Left cardiac atrium (tissue), 4 donors: ENCODE results near the gene PTPRZ1. TPM values are rescaled to one million over a fixed set of nuclear protein-coding genes. Genes with fewer than 3 reads are reported as not detected.

Experiments used
- ATAC-seq, 2 donors: fragments of 200-7000 bp; cut with Tn5 transposase; one replicate each; pipeline ENCODE4 v1.9.1; 2020; ENCODE audit warnings: mild to moderate bottlenecking in 2 of 2, moderate library complexity in 2 of 2
- DNase-seq: peaks from one replicate; pipeline ENCODE4 v3.0.0-alpha.2; 2020
- intact Hi-C, 2 donors: fragments of 100-400 bp; cut with DNase I; formaldehyde crosslinking; loops; one replicate each; pipeline versions ENCODE4 v1.14.1 to v1.15.1; 2022 to 2023
- total RNA-seq, 2 donors: library from RNA; stranded (reverse); fragmentation: NEBNext Ultra II Directional; extraction: Animal tissue kit (Norgen Biotek cat#: 25700); gene quantifications; one replicate each; pipeline ENCODE4 v1.2.1, GENCODE V29; 2021
- donor health status: DM: no; HTN: yes; CAD: no.
- donor health status: DM: no; HTN: yes; CAD: no; lungs with severe emphysema.
- donor health status: DM: yes; HTN: yes; CAD: no.
- donor health status: Dilated cardiomyopathy.

PTPRZ1 gene
- total RNA-seq, 2 donors from 2014 or later: 0.88 to 2.1 TPM

DNA sequence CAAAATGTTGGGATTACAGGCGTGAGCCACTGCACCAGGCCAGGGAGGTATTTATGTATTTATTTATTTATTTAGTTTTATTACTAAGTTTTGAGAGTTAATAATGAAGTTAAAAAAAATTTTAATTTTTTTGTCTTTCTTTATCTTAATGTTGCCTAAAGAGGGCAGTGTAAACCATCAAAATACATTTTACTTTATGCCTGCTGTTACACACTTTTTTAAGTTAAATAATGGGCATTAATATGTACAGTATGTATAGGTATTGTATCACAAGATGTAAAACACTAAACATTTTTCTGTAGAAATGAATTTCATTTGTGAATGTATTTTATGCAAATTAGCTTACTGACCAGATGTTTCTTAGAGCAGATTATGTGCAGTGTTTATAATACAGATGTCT, 141.7 kb downstream of the PTPRZ1 start:
- intact Hi-C loops: no loop called here
- DNase-seq (no peak), ATAC-seq (no peak)

DNA sequence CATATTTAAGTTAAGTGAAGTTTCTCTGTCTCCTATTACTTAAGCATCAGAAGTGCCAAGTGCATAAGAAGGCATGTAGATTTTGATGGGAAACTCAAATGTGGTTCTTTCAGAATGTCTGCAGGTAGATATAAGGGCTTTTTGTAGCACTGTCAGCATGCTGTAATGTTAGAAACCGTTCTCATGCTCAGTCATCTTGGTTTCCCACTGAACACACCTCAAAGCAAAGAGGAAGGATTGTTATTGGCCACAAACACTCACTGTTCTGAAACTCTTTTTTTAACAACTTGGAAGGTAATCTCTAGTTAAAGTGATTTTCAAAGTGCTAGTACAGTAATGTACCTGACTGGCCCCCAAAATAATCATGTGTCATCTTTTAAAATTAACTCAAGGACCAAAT, 145.1 kb downstream of the PTPRZ1 start:
- intact Hi-C loops: no loop called here
- DNase-seq (no peak), ATAC-seq (no peak)

DNA sequence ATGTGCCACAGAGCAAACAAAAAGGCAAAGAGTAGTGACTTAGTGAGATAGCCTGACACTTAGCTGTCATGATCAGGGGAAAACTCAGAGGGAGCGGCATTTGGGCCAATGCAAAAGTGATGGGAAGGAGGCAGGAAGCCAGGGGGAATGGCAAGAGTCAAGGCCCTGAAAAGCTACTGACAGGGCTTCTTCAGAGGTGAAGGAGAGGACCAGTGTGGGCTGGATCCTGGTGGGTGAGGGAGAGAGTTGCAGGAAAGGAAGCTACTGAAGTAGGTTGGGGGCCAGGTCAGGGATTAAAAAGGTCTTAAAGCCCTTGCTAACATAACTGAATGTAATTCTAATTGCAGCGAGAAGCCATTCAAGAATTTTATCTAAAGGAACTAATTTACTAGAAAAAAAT, 154.1 kb downstream of the PTPRZ1 start:
- DNase-seq (no peak), ATAC-seq (no peak)
- intact Hi-C loops: no loop called here

DNA sequence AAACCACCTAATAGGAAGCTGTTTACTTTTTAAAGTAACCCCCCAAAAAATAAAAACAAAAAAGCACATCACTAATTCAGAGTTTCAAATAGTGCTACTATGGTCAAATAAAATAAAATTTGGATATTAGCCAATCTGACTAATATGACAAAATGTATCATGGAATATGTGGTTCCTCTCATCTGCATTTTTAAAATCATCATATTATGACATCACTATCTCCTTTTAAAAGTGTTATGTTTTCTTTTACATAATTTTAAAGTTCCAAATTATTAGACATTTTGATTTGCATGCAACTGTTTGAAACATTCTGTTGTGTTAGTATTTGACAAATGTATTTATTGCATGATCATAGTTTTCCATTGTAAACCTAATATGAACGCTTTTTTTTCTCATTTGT, 160.7 kb downstream of the PTPRZ1 start:
- ATAC-seq (no peak), DNase-seq (no peak)
- intact Hi-C loops: no loop called here

DNA sequence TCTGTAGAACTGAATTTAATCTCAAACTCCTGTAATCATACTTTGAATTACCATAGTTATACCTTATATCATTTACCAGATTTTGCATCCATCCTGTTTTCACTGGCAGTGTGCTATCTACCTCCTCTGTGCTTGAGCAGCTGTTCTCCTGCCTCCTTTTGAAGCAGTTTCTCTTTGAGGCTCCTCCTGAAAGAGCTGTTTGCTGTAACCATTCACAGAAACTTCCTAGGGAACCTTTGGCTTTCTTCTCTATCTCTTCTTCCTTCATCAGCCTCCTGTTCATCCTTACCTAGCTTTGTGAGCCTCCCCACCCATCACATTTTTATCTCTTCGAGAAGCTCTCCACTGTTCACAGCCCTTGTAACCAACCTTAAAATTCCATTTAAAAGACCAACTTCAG, 162.9 kb downstream of the PTPRZ1 start:
- DNase-seq (no peak), ATAC-seq (no peak)
- intact Hi-C loops: no loop called here

DNA sequence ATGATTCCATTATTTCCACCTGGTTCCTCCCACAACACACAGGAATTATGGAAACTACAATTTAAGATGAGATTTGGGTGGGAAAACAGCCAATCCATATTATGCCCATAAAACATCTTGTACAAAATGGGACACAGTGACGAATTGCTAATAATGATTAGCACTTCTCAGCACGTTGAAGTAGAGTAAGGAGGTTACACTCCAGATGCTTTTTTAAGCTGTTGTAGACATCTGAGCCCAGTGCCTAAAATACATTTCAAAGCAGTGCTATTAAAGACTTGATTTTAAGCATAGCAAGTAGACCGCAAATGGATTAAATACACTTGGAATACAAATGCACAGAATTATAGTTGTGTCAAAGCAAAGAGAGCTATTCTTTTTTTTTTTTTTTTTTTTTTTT, 165.2 kb downstream of the PTPRZ1 start:
- intact Hi-C loops: no loop called here
- ATAC-seq (no peak), DNase-seq (no peak)

DNA sequence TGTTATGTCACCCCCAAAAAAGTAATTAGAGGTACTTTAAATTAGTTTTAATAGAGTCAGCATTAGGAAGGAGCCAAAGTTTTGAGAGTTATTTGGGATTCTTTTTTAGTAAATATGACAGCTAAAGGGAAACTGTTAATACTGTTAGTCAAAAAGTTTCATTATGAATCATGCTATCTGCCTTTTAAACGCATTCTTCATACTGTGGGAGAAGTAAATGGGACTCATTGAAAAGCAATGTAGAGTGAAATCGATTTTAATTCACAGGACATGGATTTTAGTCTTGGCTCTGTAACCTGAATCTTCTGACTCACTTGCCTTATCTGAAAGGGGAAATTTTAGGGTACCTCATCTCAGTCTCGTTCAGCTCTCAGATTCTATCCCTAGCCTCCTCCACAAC, 165.9 kb downstream of the PTPRZ1 start:
- no peak for DNase-seq
- intact Hi-C loops: no loop called here
- no peak for ATAC-seq

DNA sequence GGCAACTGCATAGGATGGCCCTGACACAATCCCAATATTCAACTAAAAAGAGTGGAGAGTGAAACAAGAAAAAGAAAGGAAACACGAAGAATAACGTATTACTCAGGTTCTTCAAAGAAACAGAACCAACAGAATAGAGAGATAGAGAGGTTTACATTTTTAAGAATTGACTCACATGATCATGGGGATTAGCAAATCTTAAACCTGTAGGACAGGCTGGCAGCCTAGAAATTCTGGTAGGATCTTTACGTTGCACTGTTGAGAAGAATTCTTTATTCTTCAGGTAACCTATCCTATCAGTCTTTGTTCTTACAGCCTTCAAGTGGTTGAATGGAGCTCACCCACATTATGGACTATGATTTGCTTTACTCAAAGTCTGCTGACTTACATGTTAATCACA, 167.2 kb downstream of the PTPRZ1 start:
- ATAC-seq (no peak), DNase-seq (no peak)
- intact Hi-C loops: no loop called here

DNA sequence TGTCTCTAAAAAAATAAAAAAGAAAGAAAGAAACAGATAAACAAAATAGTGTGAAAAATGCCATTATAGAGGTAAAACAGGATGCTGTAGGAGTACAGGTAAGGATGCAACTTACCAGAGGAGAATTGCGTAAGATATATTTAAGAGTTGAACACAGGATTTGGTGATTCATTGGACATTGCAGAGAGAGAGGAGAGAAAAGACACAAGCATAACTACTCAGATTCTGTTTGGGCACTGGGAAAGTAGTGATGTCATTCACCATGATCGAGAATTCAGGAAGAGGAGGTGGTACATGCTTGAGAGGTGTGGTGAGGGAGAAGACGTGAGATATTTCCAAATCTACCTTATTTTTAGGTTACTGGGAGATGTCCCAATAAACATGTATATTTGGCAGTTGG, 173.4 kb downstream of the PTPRZ1 start:
- intact Hi-C loops: no loop called here
- no peak for DNase-seq
- no peak for ATAC-seq

DNA sequence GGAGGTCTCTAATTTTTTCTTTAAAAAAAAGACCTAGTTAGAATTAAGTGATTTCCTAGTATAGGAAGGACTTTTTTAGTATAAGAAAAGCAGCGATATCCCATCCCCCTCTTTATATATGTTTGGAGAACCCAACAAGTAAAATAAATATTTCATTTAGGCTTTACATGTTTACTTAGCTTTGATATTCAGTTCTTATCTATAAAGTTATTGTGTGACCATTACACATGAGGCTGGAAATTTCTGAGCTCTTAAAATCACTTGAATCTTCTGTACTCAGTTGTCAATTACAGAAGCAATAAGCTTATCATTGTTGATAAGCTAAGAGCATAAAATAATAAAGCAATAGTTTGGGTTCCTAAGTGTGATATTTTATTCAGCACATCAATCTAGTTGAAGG, 181.4 kb downstream of the PTPRZ1 start:
- ATAC-seq (no peak), DNase-seq (no peak)
- intact Hi-C loops: no loop called here

DNA sequence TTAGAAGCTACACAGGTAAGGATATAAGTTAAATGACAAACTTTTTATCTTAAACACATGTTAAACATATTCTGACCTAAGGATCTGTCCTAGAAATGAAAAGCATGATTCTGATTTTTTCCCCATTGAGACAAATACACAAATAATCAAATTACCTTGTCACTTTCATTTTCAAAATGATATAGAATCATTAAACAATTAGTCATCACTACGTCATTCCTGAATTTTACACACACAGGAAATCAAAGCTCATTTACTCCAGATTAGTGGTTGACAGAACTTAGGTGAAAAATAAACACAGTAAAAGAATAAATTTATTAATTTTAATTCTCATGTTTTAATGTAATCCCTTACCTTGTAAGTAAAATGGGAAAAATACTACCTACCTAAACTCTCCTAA, 182.1 kb downstream of the PTPRZ1 start:
- intact Hi-C loops: no loop called here
- DNase-seq (no peak), ATAC-seq (no peak)

DNA sequence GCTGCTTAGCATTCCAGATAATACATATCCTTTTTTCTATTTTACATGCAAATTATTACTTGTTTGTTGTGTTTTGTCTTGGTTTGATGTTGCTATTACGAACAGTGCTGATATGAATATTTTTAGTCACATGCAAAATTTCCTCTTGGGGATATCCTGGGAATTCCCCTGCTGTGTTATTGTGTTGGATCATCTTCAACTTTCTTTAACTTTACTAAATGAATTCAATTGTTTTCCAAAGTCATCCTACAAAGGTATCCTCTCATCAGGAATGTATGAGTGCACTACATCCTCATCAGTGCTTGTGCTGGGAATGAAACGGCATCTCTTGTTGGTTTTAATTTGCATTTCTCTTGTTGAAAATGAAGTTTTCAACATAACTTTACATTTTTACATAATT, 184.0 kb downstream of the PTPRZ1 start:
- ATAC-seq: no peak
- DNase-seq: no peak
- intact Hi-C loops: no loop called here

DNA sequence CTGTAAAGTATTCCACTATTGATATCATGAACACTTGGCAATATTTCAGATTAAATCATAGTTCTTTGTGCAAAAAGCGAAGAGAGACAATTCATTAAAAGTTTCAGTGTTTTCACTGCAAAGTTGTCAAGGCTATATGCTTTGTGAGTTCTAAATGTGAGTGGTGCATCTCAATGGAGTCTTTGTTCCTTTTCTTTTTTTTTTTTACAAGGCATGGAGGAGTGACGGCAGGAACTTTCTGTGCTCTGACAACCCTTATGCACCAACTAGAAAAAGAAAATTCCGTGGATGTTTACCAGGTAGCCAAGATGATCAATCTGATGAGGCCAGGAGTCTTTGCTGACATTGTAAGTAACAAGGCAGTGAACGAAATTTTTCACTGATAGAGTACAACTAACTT, 186.6 kb downstream of the PTPRZ1 start:
- ATAC-seq: no peak
- intact Hi-C loops: no loop called here

DNA sequence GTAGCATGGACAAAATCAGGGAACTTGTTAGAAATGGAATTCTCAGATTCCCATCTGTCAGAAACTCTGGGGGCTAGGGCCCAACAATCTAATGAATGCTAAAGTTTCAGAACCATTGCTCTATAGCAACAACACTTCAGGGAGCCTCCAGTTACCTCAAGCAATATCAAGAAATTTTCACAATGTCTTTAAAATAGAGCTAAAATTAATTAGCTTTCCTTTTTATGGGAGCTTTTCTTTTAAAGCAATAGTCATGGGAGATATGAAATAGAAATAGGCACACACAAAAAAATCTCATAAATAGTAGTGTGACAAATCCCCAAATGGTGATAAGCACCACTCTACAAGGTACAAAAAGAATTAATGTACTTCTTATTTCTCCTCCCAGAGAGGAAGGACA, 190.2 kb downstream of the PTPRZ1 start:
- DNase-seq: no peak
- intact Hi-C loops: no loop called here
- ATAC-seq: no peak

More for the DNA sequence above, 186.6 kb downstream of the PTPRZ1 start:
- DNase-seq: no peak

DNA sequence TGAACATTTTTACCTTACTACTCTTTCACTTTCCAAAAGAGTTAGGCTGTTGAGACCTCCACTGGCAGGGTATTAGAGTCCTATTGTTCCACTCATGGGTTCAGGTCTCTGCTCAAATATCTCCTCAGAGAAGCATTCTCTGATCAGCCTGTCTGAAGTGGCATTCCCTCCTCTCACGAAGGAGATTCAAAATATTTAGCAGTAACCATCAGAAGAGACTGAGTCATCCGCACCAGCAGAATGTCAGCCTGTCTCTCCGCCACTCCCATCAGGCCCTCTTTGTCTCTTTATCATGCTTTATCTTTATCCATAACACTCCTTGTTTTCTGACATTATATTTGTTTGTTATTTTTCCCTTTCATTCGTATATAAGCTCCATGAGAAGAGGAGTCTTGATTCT, 192.0 kb downstream of the PTPRZ1 start:
- intact Hi-C loops: no loop called here
- ATAC-seq: no peak
- DNase-seq: no peak

DNA sequence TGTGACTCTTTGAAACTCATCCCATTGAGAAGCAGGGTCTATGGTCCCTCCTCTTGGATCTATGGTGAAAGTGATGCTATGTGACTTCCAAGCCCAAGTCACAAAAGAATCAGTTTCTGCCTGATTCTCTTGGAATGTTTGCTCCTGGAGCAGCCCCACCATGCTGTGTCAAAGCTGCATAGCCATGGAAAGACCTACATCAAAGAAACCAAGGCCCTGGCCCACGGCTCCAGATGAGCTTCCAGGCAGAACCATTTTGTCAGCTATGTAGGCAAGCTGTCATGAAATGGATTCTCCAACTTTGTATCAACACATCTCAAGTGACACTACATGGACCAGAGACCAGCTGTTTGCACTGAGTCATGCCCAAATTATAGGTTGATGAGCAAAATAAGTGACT, 194.1 kb downstream of the PTPRZ1 start:
- ATAC-seq (no peak), DNase-seq (no peak)
- intact Hi-C loops: no loop called here

DNA sequence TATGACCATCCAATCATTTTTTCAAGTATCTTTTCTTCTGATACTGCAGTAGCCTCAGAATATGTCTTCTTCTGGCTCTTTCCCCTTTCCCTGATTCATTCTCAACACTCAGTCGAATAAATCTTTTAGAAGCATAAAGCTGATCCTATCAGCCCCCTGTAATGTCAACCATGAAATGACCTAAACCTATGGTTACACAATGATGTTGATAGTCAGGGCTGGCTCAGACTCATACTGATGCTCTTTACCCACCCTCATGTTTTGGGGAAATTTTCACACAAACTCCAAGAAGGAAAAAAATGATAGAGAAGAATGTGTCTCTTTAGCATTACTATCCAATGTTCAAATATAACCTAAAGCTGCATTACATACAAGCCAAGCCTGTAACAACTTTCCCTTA, 195.1 kb downstream of the PTPRZ1 start:
- ATAC-seq (no peak), DNase-seq (no peak)
- intact Hi-C loops: no loop called here

DNA sequence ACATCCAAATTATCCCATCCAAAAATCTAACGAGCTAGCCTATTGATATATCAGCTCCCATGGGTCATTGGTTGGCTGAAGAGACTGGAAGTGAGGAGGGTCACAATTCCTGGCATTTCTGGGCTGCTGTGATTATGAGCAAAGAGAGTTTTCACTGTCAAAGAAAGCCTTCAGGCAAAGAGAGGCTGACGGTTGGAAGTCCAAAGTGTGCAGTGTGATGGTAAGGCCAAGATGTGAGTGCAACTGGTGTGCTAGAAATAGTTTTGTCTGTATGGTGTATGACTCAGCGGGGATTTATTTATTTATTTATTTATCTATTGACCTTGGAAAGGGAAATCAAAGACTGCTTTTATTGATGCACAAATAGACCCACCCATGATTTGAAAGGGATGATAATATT, 196.0 kb downstream of the PTPRZ1 start:
- ATAC-seq (no peak), DNase-seq (no peak)
- intact Hi-C loops: no loop called here

DNA sequence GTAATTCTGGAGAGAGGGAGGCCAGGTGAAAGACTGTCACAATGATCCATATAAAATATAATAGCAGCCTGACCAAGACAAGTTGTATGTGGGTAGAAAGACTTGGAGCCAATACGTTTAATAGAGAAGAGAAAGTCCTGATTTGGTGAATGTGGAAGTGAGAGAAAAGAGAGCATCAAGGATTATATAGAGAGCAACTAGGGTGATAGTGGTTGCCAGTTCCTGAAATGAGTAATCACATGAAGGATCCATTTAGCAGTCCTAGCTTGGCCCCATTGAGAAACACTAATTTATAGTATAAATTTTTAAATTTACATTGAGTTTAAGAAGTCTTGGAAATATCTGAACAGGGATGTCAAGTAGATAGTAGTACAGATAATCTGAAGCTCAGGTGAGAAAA, 197.1 kb downstream of the PTPRZ1 start:
- DNase-seq: no peak
- intact Hi-C loops: no loop called here

DNA sequence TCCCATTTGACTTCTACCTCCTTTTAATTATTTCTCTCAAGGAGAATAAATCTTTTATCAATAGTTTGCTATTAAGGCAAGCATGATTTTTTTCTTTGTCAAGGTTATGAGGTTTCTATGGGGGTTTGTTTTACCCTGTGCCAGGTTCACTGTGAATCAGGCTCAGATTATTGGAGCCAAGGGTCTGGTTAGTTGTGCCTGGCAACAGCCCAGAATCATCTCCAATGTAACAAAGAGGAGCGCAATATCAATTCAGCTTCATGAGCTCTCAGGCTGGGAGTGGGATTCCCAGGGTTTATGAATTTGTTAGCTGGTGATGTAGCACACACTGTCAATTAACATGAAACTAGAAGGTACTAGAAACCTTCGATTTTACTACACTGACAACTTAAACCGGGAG, 197.9 kb downstream of the PTPRZ1 start:
- DNase-seq (no peak), ATAC-seq (no peak)
- intact Hi-C loops: no loop called here

More for the DNA sequence above, 197.1 kb downstream of the PTPRZ1 start:
- no peak for ATAC-seq

DNA sequence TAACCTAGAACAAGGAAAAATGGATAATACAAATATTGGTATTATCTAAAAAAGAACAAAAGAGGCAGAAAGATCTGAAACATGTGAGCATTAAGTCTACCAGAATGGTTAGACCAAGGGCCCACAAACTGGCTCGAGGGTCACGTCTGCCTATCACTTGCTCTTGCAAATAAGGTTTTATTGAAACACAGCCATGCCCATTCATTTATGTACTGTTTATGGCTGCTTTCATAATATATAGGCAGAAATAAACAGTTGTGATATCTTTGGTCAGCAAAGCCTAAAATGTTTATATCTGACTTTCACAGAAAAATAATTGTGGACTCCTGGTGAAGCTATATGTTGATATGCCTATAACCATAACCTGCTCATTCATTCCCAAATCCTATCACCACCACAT, 199.3 kb downstream of the PTPRZ1 start:
- ATAC-seq: no peak
- intact Hi-C loops: no loop called here
- no peak for DNase-seq

DNA sequence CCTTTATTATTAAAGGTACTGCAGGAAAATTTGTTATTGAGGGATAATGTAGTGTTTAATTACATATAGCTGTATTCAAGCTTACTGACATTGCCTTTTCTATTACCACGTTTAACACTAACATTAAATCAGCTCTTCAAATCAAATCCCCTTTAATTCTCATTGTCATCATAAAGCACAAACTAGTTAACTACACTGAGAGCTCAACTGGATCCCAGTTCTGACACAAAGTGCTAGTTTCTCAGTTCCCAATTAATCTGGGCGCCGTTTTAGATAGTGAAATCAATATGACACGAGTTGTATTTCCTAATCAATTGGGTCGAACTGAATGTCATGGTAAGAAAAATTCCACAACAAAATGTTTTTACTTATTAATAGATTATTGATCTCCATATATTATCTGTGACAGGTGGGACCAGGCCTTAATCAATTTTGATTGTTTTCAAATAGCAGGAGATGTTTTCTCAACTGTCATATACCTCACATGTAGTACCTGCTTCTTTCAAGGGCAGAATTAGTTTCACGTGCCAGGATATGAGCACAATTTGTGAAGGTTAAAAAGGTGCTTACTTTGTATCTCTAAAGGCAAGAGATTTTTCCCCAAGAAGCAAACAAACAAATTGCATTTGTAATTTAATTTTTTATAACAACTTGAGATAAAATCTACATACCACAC, 200.1 kb downstream of the PTPRZ1 start:
- ATAC-seq: no peak
- intact Hi-C loops: no loop called here

More for the DNA sequence above, 200.1 kb downstream of the PTPRZ1 start:
- no peak for DNase-seq
